GM12878 (cell line): ENCODE measurements around the gene ABHD8. TPM values are rescaled to one million over a fixed set of nuclear protein-coding genes. Genes with fewer than 3 reads are reported as not detected.

ENCODE experiments used
- ATAC-seq: fragments of 200-7000 bp; cut with Tn5 transposase; 3 replicates; pipeline ENCODE4 v1.9.1; 2020; ENCODE audit warnings: mild to moderate bottlenecking, moderate library complexity
- BruUV-seq: library from RNA; stranded (reverse); fragments of 400-500 nt; replicated peaks from 2 replicates; lab custom pipeline; 2021; lab: Mats Ljungman, UMichigan
- CTCF ChIA-PET: fragments of 300-600 bp; sonication (Branson Sonifier 250); formaldehyde crosslinking; extraction: SDS; loops from one replicate; lab custom pipeline; 2021; ENCODE audit warnings: inconsistent platforms; lab: Yijun Ruan, JAX
- POLR2A ChIA-PET: fragments of 350-600 bp; formaldehyde crosslinking; extraction: SDS; loops from one replicate; lab custom pipeline; 2021; ENCODE audit warnings: inconsistent platforms; lab: Charles Lee
- RAD21 ChIA-PET: fragments of 300-600 bp; sonication (Branson Sonifier 250); formaldehyde crosslinking; loops from one replicate; lab custom pipeline; 2023; ENCODE audit warnings: antibody characterized with exemption; ENCODE audit not compliant: unreplicated experiment; lab: Charles Lee
- SMC1A ChIA-PET: fragments of 300-600 bp; sonication (Branson Sonifier 250); formaldehyde crosslinking; loops from one replicate; lab custom pipeline; 2023; ENCODE audit not compliant: unreplicated experiment, uncharacterized antibody; lab: Charles Lee
- DNase-seq: peaks from one replicate; pipeline ENCODE4 v3.0.0-alpha.2; 2011; ENCODE audit warnings: low read depth, low spot score
- FAIRE-seq: peaks from 3 replicates; lab custom pipeline; 2011; peaks lifted over from hg19 to GRCh38; lab: Jason Lieb, UNC
- H2AFZ ChIP-seq: 2 replicates; pipeline ENCODE4 v1.6.0; 2011; ENCODE audit warnings: low read depth, low read length, control low read depth; ENCODE audit not compliant: control insufficient read depth
- H3K27ac ChIP-seq: 2 replicates; pipeline ENCODE4 v1.5.1; 2011; ENCODE audit warnings: control low read depth; ENCODE audit not compliant: control insufficient read depth, insufficient read depth
- H3K27me3 ChIP-seq, 2 experiments: replicated peaks in 1 of 2; 2 replicates each; pipeline versions ENCODE4 v1.6.0 to v1.6.1; 2011; ENCODE audit warnings: low read length in 1 of 2; ENCODE audit not compliant: control insufficient read depth in 2 of 2, insufficient read depth in 2 of 2
- H3K36me3 ChIP-seq, 2 experiments: 2 replicates each; pipeline ENCODE4 v1.5.1; 2011; ENCODE audit warnings: low read length in 1 of 2; ENCODE audit not compliant: control insufficient read depth in 2 of 2, insufficient read depth in 2 of 2
- H3K4me1 ChIP-seq: 2 replicates; pipeline ENCODE4 v1.6.1; 2011; ENCODE audit warnings: mild to moderate bottlenecking, low read length, moderate library complexity, mixed read lengths; ENCODE audit not compliant: control insufficient read depth, insufficient read depth
- H3K4me2 ChIP-seq: 2 replicates; pipeline ENCODE4 v1.6.0; 2011; ENCODE audit warnings: control low read depth; ENCODE audit not compliant: control insufficient read depth, insufficient read depth
- H3K4me3 ChIP-seq: fragments of 200-600 bp; sonication (generic); 2 replicates; pipeline ENCODE4 v1.5.1; 2016
- H3K79me2 ChIP-seq: 2 replicates; pipeline ENCODE4 v1.6.0; 2011; ENCODE audit warnings: low read length; ENCODE audit not compliant: control insufficient read depth, insufficient read depth
- H3K9ac ChIP-seq: 2 replicates; pipeline ENCODE4 v1.8.0; 2011; ENCODE audit warnings: low read length, control low read depth, mixed read lengths; ENCODE audit not compliant: control insufficient read depth, insufficient read depth
- H3K9me3 ChIP-seq: replicated peaks from 3 replicates; pipeline ENCODE4 v1.5.1; 2011; ENCODE audit warnings: mild to moderate bottlenecking, low read length; ENCODE audit not compliant: control insufficient read depth, insufficient read depth
- H4K20me1 ChIP-seq: 2 replicates; pipeline ENCODE4 v1.6.0; 2011; ENCODE audit not compliant: control insufficient read depth, insufficient read depth
- BMI1 ChIP-seq: fragments of 450-650 bp; IDR thresholded peaks from 2 replicates; pipeline ENCODE4 v1.6.1; 2016; ENCODE audit warnings: mild to moderate bottlenecking, moderate library complexity, borderline replicate concordance
- JUND ChIP-seq: IDR thresholded peaks from 2 replicates; pipeline ENCODE4 v1.6.1; 2012; ENCODE audit warnings: low read depth, mild to moderate bottlenecking, low read length, improper control_type of control experiment, moderate library complexity
- NFYA ChIP-seq: IDR thresholded peaks from 2 replicates; pipeline ENCODE4 v1.6.1; 2011; ENCODE audit warnings: low read depth, mild to moderate bottlenecking, low read length, improper control_type of control experiment, borderline replicate concordance
- SMC3 ChIP-seq: IDR thresholded peaks from 2 replicates; pipeline ENCODE4 v1.6.1; 2011; ENCODE audit warnings: low read length, improper control_type of control experiment, borderline replicate concordance
- SRF ChIP-seq, 2 experiments: IDR thresholded peaks; 2 replicates each; pipeline ENCODE4 v1.6.1; 2011; ENCODE audit warnings: low read depth in 2 of 2, low read length in 2 of 2, mild to moderate bottlenecking in 1 of 2, moderate library complexity in 1 of 2
- TCF12 ChIP-seq: IDR thresholded peaks from 2 replicates; pipeline ENCODE4 v1.6.1; 2011; ENCODE audit warnings: low read depth, mild to moderate bottlenecking, low read length
- ZNF207 ChIP-seq: fragments of 450-650 bp; IDR thresholded peaks from 2 replicates; pipeline ENCODE4 v1.6.1; 2014; ENCODE audit warnings: antibody characterized with exemption, mild to moderate bottlenecking, borderline replicate concordance
- WGBS: methylation state at CpG from one replicate; pipeline ENCODE4 v1.1.6; 2016; ENCODE audit warnings: low lambda C conversion rate; ENCODE audit not compliant: insufficient replicate concordance, insufficient coverage; ENCODE audit errors: missing lambda C conversion rate; 5-methylcytosine and 5-hydroxymethylcytosine counted together
- in situ Hi-C: fragments of 300-500 bp; cut with MboI; formaldehyde crosslinking; loops from 9 replicates; pipeline ENCODE4 v1.14.3; 2018; ENCODE audit warnings: mixed read lengths
- intact Hi-C: fragments of 100-400 bp; cut with micrococcal nuclease; formaldehyde crosslinking; loops from one replicate; pipeline ENCODE4 v1.14.2; 2022; ENCODE audit not compliant: unreplicated experiment
- polyA plus RNA-seq, 11 experiments: library from polyadenylated mRNA; depleted of rRNA in 4 of 11; unstranded in 6 of 11; stranded (reverse) in 5 of 11; fragments of >200 nt; fragmentation: Nextera tagmentation in 4 of 11; fragmentation: Illumina TruSeq in 1 of 11; extraction: Ambion mirVana in 4 of 11; extraction: Trizol in 1 of 11; gene quantifications; 1 replicate in 1 of 11; 2 replicates in 10 of 11; pipeline versions ENCODE4 v1.2.1 to v1.2.3, GENCODE V29; 2011 to 2016; ENCODE audit warnings: inconsistent platforms in 2 of 11, missing spikeins in 2 of 11, low read depth in 1 of 11
- total RNA-seq, 4 experiments: library from RNA; depleted of rRNA in 3 of 4; stranded (reverse); fragments of >200 nt in 3 of 4; fragmentation: Illumina TruSeq in 1 of 4; extraction: Trizol in 1 of 4; gene quantifications; 2 replicates each; pipeline versions ENCODE4 v1.2.1 to v1.2.3, GENCODE V29; 2013 to 2021
- TF ChIP-seq, protein P1 (sequence below): IDR thresholded peaks from 2 replicates; pipeline ENCODE4 v1.6.1; 2011; ENCODE audit warnings: mild to moderate bottlenecking, low read depth, low read length, moderate library complexity; ENCODE audit not compliant: insufficient replicate concordance
- TF ChIP-seq, protein P2 (sequence below): IDR thresholded peaks from 2 replicates; pipeline ENCODE4 v1.6.1; 2012; ENCODE audit warnings: improper control_type of control experiment, low read depth, low read length; ENCODE audit not compliant: insufficient replicate concordance
- TF ChIP-seq, protein P3 (sequence below): IDR thresholded peaks from 2 replicates; pipeline ENCODE4 v1.6.1; 2011; ENCODE audit warnings: borderline replicate concordance, low read depth, mild to moderate bottlenecking, moderate library complexity, mixed read lengths, low read length; ENCODE audit not compliant: insufficient read depth; ENCODE audit errors: extremely low read length
- TF ChIP-seq, protein P4 (sequence below): fragments of 450-650 bp; IDR thresholded peaks from 2 replicates; pipeline ENCODE4 v1.6.1; 2016; ENCODE audit warnings: mild to moderate bottlenecking

ABHD8 gene
- total and polyA plus RNA-seq, 10 of the 15 experiments (the other 5 are each of a cell fraction or from before 2014, with no cell fraction given): 0.03 to 12.5 (median 6.0) TPM

DNA sequence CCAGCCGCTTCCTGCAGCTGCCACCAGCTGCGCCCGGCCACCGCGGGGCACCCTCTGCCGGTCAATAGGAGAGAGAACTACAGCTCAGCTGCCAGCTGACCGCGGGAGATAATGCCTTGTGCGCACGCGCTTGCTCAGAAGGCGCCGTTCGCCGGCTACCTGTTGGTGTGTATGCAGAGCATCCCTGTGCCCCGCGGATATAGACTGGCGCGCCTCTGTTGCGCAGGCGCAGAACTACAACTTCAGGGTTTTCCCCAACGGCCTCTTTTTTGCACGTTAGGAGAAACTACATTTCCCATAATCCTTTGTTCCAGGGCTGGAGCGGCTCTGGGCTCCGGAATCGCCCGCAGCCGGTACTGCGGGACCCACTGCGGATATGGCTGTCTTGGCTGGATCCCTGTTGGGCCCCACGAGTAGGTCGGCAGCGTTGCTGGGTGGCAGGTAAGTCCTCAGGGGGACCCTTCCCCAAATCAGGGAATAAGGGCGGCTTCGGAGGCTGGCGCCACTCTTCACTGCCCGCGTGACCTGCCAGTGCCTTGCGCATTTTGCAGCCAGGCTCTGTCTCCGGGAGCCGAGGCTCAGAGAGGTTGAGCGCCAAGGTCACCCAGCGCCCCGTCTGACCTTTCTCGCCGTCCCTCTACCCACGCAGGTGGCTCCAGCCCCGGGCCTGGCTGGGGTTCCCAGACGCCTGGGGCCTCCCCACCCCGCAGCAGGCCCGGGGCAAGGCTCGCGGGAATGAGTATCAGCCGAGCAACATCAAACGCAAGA is 2.5 kb upstream of the ABHD8 start, which contains the start of gene MRPL34:
TSS of gene MRPL34 (plus strand) at position 356 of the 768 bp plus-strand sequence. CDS start at position 377, 21 bp downstream.
- POLR2A ChIA-PET: interaction anchor here (0.6 to 2.9 kb wide), 22 partner anchors 13 to 1248 kb away, joined by 3 to 12 read pairs (median 4); partner anchors contain the start of genes ANO8 and BST2
- in situ Hi-C loops (no loop called here), intact Hi-C loops (loop anchor here (10.0 kb wide), 1 partner anchor 411 kb away; no protein-coding TSS in a partner anchor)
- Histone ChIP-seq H3K27me3 (no peaks in the 10 kb centered on the region), H3K9me3 (no peaks in the 10 kb centered on the region), H3K27ac (peak within 1 kb of the TSS; percentile 84), H2AFZ (peak within 1 kb of the TSS; percentile 98), H3K4me3 (peak within 1 kb of the TSS; percentile 83), H3K9ac (peak within 1 kb of the TSS; percentile 84), H3K4me2 (peak within 1 kb of the TSS; percentile 88), H3K4me1 (peaks cover 22% of the 10 kb centered on the region), H3K79me2 (peaks cover 24% of the 10 kb centered on the region), H3K36me3 (no peaks in the 10 kb centered on the region), H4K20me1 (peaks cover 3% of the 10 kb centered on the region; the same call in 1 of the 2 replicates)
- FAIRE-seq (peak; percentile 96), ATAC-seq (peak; percentile 79), DNase-seq (peak; percentile 99)
- SMC1A ChIA-PET: interaction anchor here (0.8 to 2.1 kb wide), 9 partner anchors 11 to 146 kb away, joined by 3 to 8 read pairs (median 4); partner anchors contain the start of genes ANO8 and MVB12A
- RAD21 ChIA-PET: interaction anchor here (0.5 to 1.3 kb wide), 12 partner anchors 9 to 254 kb away, joined by 3 to 14 read pairs (median 4); partner anchors contain the start of genes ANO8, BABAM1 and MVB12A
- CTCF ChIA-PET: interaction anchor here (0.7 to 5.0 kb wide), 16 partner anchors 9 to 180 kb away, joined by 3 to 43 read pairs (median 4); partner anchors contain the start of genes ANO8, BABAM1 and BST2
- BruUV-seq: TSS peak; percentile 67
- under 1% methylated on average over 53 of the region's 55 CpGs for WGBS
- TF ChIP-seq SRF (IDR thresholded peaks at IDR 0.05; ENCODE audit: low read depth in 2 of 2, low read length in 2 of 2) (no peak), TCF12 (peak; percentile 100; the same call in 1 of the 2 replicates), ZNF207 (0 out of 2 replicates have a peak, but pooled peaks have one; percentile 65), JUND (no peak), SMC3 (peak; percentile 49; the same call in 1 of the 2 replicates), BMI1 (no peak), NFYA (no peak)
- TF ChIP-seq, protein P1, sequence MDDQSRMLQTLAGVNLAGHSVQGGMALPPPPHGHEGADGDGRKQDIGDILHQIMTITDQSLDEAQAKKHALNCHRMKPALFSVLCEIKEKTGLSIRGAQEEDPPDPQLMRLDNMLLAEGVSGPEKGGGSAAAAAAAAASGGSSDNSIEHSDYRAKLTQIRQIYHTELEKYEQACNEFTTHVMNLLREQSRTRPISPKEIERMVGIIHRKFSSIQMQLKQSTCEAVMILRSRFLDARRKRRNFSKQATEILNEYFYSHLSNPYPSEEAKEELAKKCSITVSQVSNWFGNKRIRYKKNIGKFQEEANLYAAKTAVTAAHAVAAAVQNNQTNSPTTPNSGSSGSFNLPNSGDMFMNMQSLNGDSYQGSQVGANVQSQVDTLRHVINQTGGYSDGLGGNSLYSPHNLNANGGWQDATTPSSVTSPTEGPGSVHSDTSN: no peak
- TF ChIP-seq, protein P2, sequence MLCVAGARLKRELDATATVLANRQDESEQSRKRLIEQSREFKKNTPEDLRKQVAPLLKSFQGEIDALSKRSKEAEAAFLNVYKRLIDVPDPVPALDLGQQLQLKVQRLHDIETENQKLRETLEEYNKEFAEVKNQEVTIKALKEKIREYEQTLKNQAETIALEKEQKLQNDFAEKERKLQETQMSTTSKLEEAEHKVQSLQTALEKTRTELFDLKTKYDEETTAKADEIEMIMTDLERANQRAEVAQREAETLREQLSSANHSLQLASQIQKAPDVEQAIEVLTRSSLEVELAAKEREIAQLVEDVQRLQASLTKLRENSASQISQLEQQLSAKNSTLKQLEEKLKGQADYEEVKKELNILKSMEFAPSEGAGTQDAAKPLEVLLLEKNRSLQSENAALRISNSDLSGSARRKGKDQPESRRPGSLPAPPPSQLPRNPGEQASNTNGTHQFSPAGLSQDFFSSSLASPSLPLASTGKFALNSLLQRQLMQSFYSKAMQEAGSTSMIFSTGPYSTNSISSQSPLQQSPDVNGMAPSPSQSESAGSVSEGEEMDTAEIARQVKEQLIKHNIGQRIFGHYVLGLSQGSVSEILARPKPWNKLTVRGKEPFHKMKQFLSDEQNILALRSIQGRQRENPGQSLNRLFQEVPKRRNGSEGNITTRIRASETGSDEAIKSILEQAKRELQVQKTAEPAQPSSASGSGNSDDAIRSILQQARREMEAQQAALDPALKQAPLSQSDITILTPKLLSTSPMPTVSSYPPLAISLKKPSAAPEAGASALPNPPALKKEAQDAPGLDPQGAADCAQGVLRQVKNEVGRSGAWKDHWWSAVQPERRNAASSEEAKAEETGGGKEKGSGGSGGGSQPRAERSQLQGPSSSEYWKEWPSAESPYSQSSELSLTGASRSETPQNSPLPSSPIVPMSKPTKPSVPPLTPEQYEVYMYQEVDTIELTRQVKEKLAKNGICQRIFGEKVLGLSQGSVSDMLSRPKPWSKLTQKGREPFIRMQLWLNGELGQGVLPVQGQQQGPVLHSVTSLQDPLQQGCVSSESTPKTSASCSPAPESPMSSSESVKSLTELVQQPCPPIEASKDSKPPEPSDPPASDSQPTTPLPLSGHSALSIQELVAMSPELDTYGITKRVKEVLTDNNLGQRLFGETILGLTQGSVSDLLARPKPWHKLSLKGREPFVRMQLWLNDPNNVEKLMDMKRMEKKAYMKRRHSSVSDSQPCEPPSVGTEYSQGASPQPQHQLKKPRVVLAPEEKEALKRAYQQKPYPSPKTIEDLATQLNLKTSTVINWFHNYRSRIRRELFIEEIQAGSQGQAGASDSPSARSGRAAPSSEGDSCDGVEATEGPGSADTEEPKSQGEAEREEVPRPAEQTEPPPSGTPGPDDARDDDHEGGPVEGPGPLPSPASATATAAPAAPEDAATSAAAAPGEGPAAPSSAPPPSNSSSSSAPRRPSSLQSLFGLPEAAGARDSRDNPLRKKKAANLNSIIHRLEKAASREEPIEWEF: peak; percentile 43
- TF ChIP-seq, protein P3, sequence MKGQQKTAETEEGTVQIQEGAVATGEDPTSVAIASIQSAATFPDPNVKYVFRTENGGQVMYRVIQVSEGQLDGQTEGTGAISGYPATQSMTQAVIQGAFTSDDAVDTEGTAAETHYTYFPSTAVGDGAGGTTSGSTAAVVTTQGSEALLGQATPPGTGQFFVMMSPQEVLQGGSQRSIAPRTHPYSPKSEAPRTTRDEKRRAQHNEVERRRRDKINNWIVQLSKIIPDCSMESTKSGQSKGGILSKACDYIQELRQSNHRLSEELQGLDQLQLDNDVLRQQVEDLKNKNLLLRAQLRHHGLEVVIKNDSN: peak; percentile 80
- TF ChIP-seq, protein P4, sequence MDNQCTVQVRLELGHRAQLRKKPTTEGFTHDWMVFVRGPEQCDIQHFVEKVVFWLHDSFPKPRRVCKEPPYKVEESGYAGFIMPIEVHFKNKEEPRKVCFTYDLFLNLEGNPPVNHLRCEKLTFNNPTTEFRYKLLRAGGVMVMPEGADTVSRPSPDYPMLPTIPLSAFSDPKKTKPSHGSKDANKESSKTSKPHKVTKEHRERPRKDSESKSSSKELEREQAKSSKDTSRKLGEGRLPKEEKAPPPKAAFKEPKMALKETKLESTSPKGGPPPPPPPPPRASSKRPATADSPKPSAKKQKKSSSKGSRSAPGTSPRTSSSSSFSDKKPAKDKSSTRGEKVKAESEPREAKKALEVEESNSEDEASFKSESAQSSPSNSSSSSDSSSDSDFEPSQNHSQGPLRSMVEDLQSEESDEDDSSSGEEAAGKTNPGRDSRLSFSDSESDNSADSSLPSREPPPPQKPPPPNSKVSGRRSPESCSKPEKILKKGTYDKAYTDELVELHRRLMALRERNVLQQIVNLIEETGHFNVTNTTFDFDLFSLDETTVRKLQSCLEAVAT: peak; percentile 75; the same call in 1 of the 2 replicates
